GM13976 (cell line): Measurements from ENCODE around the gene MMEL1.

Experiments used
- DNase-seq: peaks from one replicate; pipeline ENCODE4 v3.0.0; 2012; ENCODE audit warnings: low spot score
- in situ Hi-C: fragments of 300-500 bp; cut with MboI; formaldehyde crosslinking; loops from one replicate; pipeline ENCODE4 v1.12.0; 2022; ENCODE audit warnings: low sequenced_read_pairs, mixed read lengths, inconsistent platforms; ENCODE audit not compliant: unreplicated experiment
- TF ChIP-seq, protein P1 (sequence below): IDR thresholded peaks from 2 replicates; pipeline ENCODE4 v1.5.1; 2012; ENCODE audit warnings: borderline replicate concordance, mild to moderate bottlenecking; ENCODE audit not compliant: insufficient read depth; ENCODE audit errors: extremely low read depth, missing control alignments, control extremely low read depth

The MMEL1 gene

DNA sequence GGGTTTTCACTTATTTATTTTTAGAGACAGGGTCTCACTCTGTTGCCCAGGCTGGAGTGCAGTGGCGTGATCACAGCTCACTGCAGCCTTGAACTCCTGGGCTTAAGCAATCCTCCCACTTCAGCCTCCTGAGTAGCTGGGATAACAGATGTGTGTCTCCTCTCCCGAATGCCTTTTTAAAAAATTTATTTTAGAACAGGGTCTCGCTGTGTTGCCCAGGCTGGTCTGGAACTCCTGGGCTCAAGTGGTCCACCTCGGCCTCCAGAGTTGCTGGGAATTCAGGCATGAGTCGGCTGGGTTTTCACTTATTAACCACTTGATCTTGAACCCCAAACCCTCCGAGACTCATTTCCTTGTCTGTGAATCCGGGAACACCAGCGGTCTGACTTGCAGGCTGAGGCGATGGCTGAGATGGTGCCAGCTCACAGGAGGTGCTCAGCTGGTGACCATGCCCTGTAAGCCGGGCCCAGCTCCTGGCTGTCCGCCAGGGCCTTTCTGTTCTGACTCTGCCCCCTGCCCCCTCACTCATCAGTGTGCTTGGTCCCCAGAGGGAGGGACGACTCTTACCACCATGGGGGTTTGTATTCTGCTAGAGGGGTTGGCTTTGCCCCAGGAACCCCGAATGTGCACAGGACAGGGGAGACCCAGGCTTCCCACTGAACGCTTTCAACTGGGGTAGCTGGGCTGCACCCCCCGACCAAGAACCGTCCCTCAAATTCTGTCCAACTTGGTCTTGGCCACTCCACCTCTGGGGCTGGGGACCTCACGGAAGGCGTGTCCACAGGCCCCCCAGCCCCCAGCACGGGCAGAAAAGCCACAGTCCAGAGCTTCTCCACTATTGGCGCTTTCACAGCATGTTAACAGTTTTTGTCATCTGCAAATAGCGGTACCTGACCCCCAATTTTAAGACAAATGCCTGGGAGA is 22.5 kb downstream of the MMEL1 start:
- in situ Hi-C loops: no loop called here
- no peak for DNase-seq
- TF ChIP-seq, protein P1, sequence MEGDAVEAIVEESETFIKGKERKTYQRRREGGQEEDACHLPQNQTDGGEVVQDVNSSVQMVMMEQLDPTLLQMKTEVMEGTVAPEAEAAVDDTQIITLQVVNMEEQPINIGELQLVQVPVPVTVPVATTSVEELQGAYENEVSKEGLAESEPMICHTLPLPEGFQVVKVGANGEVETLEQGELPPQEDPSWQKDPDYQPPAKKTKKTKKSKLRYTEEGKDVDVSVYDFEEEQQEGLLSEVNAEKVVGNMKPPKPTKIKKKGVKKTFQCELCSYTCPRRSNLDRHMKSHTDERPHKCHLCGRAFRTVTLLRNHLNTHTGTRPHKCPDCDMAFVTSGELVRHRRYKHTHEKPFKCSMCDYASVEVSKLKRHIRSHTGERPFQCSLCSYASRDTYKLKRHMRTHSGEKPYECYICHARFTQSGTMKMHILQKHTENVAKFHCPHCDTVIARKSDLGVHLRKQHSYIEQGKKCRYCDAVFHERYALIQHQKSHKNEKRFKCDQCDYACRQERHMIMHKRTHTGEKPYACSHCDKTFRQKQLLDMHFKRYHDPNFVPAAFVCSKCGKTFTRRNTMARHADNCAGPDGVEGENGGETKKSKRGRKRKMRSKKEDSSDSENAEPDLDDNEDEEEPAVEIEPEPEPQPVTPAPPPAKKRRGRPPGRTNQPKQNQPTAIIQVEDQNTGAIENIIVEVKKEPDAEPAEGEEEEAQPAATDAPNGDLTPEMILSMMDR: no peak

DNA sequence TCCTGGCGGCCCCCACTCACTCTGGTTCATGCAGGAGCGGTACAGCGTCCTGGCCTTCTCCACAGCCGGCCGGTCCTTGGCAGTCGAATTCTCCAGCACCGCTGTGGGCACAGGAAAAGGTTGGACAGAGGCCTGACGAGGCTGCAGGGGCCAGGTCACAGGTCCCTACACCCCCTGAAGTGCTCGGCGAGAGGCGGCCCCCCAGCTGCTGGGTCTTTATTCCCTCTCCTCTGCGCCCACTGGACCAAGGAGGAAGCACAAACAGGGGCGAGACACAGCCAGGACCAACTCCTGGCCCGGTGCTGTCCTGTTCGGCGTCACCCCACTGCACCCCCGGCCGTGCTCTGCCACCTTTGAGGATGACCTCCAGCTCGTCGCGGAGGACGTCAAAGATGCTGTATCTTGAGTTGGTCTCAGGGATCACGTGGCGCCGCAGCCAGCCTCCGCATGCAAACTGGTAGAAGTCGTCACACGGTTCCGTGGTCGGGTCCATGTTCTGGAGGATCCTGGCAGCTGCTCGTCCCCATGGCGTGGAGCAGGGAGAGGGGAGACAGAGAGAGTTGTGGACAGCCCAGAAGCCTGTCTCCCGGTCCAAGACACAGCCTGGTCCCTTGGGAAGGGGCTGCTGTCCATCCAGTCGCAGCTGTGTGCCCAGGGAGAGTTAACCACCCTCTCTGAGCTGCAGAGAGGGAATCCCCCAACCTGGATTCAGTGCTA is 23.3 kb downstream of the MMEL1 start:
- TF ChIP-seq, protein P1: no peak
- DNase-seq: no peak
- in situ Hi-C loops: no loop called here

DNA sequence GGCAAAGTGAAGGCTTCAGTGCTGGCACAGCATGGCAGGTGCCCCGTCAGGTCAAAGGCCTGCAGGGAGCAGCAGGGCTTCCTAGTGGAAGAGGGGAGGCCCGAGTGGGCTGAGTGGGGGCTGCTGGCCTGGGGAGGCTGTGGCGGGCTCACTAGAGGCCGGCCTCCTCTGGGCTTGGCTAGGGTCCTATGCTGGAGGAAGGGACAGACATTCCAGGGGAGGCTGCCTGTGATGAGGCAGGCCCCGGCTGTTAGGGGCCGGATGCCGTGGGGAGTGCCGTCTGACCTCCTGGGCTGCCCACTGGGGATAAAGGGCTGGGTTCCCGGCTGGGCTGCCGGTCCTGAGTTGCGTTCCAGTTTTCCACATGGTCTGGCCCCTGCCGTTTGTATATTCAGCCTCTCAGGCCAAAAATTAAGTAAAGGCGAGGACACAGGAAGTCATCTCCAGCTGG is 25.1 kb downstream of the MMEL1 start:
- no peak for DNase-seq
- in situ Hi-C loops: no loop called here
- TF ChIP-seq, protein P1: no peak

DNA sequence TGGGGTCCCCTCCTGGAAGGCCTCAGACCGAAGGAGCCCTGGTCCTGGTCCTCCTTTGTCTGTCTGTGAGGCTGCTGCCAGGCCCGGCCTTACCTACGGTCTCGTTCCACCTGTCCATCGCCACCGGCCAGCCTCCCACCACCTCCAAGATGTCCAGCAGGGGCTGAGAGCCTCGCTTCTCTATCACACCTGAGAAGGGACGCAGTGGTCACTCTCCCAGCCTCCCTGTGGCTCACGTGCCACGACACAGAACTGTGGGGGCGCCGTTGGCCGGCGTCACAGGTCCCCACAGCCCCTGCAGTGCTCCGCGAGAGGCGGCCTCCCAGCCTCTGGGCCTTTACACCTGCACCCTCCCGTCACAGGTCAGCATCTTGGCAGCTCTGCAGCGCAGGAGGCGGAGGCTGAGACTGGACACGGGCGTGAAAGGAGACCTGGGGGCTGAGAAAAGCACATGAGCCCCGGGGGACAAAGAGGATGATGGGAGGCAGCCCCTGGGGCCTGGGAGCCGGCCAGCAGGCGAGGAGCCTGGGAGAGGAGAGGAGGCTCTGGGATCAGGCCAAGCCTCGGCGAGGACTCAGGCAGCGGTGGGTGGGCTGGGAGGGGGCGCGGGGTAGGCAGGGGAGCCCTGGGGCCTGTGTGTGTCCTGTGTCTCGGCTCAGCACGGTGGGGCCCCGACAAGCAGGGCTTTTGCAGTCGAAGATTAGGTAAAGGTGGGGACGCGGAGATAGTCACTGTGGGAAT is 25.8 kb downstream of the MMEL1 start:
- in situ Hi-C loops: no loop called here
- no peak for DNase-seq
- TF ChIP-seq, protein P1: no peak

DNA sequence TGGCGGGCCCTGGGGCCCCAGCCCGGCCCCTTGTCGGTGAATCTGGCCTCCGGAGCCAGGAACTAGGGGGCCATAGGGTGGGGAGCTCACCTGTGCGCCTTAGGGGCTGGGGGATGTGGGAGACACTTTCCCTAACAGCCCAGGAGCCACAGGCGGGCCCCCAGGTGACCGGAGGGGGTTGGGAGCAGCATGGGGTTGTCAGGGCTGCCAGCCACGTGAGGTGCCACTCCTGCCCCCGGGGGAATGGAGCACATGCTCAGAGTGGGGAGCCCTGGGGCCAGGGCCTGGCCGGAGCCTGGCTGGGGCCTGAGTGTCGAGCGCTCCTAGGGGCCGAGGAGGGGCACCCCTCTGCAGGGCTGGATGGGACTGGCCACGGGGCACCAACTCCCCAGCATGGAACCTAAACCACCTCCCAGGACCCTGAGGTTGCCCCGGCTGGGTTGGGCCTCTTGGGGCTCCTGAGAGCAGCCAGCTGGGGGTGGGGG is 26.4 kb downstream of the MMEL1 start:
- no peak for DNase-seq
- in situ Hi-C loops: no loop called here
- TF ChIP-seq, protein P1: no peak
